Measurements from ENCODE around the gene PARVB.

DNA sequence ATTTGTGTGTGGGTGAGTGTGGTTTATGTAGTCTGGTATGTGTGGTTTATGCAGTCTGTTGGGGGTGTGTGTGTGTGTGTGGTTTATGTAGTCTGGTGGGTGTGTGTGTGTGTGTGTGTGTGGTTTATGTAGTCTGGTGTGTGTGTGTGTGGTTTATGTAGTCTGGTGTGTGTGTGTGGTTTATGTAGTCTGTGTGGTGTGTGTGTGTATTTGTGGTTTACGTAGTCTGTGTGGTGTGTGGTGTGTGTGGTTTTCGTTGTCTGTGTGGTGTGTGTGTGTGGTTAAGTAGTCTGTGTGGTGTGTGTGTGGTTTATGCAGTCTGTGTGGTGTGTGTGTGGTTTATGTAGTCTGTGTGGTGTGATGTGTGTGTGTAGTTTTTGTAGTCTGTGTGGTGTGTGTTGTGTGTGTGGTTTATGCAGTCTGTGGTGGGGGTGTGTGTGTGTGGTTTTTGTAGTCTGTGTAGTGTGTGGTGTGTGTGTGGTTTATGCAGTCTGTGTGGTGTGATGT, 130.4 kb downstream of the PARVB start:
- no peak for TF ChIP-seq SRF (IDR thresholded peaks at IDR 0.05; ENCODE audit: low read depth, low read length)
- TF ChIP-seq, protein P1, sequence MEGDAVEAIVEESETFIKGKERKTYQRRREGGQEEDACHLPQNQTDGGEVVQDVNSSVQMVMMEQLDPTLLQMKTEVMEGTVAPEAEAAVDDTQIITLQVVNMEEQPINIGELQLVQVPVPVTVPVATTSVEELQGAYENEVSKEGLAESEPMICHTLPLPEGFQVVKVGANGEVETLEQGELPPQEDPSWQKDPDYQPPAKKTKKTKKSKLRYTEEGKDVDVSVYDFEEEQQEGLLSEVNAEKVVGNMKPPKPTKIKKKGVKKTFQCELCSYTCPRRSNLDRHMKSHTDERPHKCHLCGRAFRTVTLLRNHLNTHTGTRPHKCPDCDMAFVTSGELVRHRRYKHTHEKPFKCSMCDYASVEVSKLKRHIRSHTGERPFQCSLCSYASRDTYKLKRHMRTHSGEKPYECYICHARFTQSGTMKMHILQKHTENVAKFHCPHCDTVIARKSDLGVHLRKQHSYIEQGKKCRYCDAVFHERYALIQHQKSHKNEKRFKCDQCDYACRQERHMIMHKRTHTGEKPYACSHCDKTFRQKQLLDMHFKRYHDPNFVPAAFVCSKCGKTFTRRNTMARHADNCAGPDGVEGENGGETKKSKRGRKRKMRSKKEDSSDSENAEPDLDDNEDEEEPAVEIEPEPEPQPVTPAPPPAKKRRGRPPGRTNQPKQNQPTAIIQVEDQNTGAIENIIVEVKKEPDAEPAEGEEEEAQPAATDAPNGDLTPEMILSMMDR (IDR thresholded peaks at IDR 0.05; ENCODE audit: control extremely low read depth in 1 of 3, insufficient read depth in 1 of 3, low read depth in 1 of 3, low read length in 3 of 3), result no peak
- no peak for TF ChIP-seq SIN3A (conservative IDR thresholded peaks at IDR 0.05 in 1 of 2, IDR thresholded peaks at IDR 0.05 in 1 of 2; ENCODE audit: low read depth in 1 of 2, low read length in 2 of 2)
- TF ChIP-seq, protein P2, sequence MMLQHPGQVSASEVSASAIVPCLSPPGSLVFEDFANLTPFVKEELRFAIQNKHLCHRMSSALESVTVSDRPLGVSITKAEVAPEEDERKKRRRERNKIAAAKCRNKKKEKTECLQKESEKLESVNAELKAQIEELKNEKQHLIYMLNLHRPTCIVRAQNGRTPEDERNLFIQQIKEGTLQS (IDR thresholded peaks at IDR 0.05; ENCODE audit: insufficient read depth, low read depth, low read length), result no peak
- TF ChIP-seq CEBPB (IDR thresholded peaks at IDR 0.05; ENCODE audit: low read depth, low read length), result no peak
